ENCODE data around the gene EFCAB12.
A peak's percentile ranks its signal among the peaks of the same experiment; 100 is the strongest.
"Not testable (repeated sequence)": the region's sequence is repeated elsewhere in the genome, so short reads cannot be mapped to it uniquely, and the experiment has no call there.

EFCAB12 gene

DNA sequence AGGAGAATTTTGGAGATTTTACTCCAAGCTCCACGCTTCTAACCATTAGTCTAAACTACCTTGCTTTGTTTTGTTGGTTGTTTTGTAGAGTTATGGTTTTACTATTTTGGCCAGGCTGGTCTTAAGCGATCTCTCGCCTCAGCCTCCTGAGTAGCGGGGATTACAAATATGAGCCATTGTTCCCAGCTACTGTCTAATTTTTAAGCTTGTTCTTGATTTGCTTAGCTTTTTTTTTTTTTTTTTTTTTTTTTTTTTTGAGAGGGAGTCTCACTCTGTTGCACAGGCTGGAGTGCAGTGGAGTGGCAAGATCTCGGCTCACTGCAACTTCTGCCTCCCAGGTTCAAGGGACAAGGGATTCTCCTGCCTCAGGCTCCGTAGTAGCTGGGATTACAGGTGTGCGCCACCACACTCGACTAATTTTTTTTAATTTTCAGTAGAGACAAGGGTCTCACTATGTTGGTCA lies 28.5 kb downstream of the EFCAB12 start:
- peak overlapping the region; percentile 93 for H3K27ac ChIP-seq (replicated peaks)

GRCh38 chr3:129399145-129399894 lies 29.1 kb downstream of the EFCAB12 start:
- peak overlapping the region; percentile 65 for H3K4me3 ChIP-seq (replicated peaks; ENCODE audit: insufficient read depth, low read length)
- H3K27ac ChIP-seq (replicated peaks): peak overlapping the region; percentile 93
- DNase-seq (ENCODE audit: low read depth in 1 of 2, low spot score in 1 of 2): peak; percentile 87 to 93
- TF ChIP-seq, protein P1, sequence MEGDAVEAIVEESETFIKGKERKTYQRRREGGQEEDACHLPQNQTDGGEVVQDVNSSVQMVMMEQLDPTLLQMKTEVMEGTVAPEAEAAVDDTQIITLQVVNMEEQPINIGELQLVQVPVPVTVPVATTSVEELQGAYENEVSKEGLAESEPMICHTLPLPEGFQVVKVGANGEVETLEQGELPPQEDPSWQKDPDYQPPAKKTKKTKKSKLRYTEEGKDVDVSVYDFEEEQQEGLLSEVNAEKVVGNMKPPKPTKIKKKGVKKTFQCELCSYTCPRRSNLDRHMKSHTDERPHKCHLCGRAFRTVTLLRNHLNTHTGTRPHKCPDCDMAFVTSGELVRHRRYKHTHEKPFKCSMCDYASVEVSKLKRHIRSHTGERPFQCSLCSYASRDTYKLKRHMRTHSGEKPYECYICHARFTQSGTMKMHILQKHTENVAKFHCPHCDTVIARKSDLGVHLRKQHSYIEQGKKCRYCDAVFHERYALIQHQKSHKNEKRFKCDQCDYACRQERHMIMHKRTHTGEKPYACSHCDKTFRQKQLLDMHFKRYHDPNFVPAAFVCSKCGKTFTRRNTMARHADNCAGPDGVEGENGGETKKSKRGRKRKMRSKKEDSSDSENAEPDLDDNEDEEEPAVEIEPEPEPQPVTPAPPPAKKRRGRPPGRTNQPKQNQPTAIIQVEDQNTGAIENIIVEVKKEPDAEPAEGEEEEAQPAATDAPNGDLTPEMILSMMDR (IDR thresholded peaks at IDR 0.05; ENCODE audit: insufficient read depth, low read length): peak; percentile 94
- peak; percentile 73; the same call in 1 of the 2 replicates for TF ChIP-seq SPI1 (IDR thresholded peaks at IDR 0.05; ENCODE audit: borderline replicate concordance, low read depth)
- TF ChIP-seq POLR2AphosphoS5 (IDR thresholded peaks at IDR 0.05; ENCODE audit: low read depth): no peak
- TF ChIP-seq GABPA (IDR thresholded peaks at IDR 0.05; ENCODE audit: low read depth): peak; percentile 90
- H3K27me3 ChIP-seq (ENCODE audit: insufficient read depth, poor library complexity, severe bottlenecking): no peaks in the 10 kb centered on the region

More for the DNA sequence above, 28.5 kb downstream of the EFCAB12 start:
- no peak for DNase-seq (ENCODE audit: low read depth in 1 of 2, low spot score in 1 of 2)
- Histone ChIP-seq H3K27me3 (ENCODE audit: insufficient read depth, poor library complexity, severe bottlenecking) (no peaks in the 10 kb centered on the region), H3K4me3 (replicated peaks; ENCODE audit: insufficient read depth, low read length) (peak overlapping the region; percentile 18)
- TF ChIP-seq SPI1 (IDR thresholded peaks at IDR 0.05; ENCODE audit: borderline replicate concordance, low read depth): no peak
- no peak for TF ChIP-seq REST (IDR thresholded peaks at IDR 0.05; ENCODE audit: insufficient replicate concordance, low read depth)
- no peak for TF ChIP-seq GABPA (IDR thresholded peaks at IDR 0.05; ENCODE audit: low read depth)

DNA sequence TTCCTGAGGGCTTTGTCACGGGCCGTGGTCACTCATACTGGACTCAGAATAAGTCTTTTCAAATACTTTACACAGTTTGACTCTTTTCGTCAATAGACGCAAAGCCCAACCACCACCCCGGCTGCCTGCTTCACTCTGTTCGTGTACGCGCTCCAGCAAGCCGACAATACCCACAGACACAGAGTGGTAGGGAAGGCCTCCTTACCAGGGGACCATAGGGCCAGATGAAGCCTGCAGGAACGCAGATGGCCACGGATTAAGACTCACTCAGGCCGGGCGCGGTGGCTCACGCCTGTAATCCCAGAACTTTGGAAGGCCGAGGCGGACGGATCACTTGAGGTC lies 29.7 kb downstream of the EFCAB12 start:
- Histone ChIP-seq H3K4me3 (replicated peaks; ENCODE audit: insufficient read depth, low read length) (peak overlapping the region; percentile 65), H3K27ac (replicated peaks) (peak overlapping the region; percentile 93), H3K27me3 (ENCODE audit: insufficient read depth, poor library complexity, severe bottlenecking) (no peaks in the 10 kb centered on the region)
- DNase-seq (ENCODE audit: low read depth in 1 of 2, low spot score in 1 of 2): peak in 1 of 2 experiments; percentile 24
- TF ChIP-seq GABPA (IDR thresholded peaks at IDR 0.05; ENCODE audit: low read depth) (no peak), POLR2AphosphoS5 (IDR thresholded peaks at IDR 0.05; ENCODE audit: low read depth) (0 out of 2 replicates have a peak, but pooled peaks have one; percentile 12)

DNA sequence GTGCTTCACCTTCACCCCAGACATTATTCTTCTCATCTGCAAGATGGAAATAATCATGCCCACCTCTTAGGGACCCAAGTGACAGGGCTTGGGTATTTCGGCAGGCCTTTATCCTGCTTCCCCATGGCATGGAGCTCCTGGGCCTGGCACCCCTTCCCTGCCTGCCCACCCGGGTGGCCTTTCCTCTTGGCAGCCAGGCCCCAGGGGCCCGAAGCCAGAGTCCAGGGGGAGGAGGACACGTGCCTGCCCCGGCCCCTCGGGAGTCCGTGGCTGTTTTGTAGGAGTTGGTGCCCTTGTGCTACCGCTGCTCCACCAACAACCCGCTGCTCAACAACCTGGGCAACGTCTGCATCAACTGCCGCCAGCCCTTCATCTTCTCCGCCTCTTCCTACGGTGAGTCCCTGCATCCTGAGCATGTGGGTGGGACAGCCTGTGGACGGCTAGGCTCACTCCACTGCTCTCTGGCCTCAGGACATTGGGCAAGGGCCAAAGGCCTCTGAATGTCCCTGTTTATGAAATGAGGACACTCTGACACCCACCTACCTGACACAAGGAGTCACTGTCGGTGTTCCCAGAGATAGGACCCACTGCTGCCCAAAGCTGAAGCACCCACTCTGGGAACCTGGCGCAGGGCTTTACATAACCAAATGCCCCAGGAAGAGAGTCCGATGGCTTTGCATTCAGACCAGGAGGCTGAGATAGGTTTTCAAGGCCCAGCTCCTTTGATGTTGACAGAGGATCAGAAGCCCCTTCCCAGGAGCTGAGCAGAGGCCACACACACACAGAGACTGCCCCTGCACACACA lies 34.5 kb downstream of the EFCAB12 start:
- H3K27ac ChIP-seq (replicated peaks); H3K4me3 ChIP-seq (replicated peaks; ENCODE audit: insufficient read depth, low read length); DNase-seq (ENCODE audit: low read depth in 1 of 2, low spot score in 1 of 2); H3K27me3 ChIP-seq (ENCODE audit: insufficient read depth, poor library complexity, severe bottlenecking): not testable (repeated sequence)

GRCh38 chr3:129393271-129393670 lies 35.2 kb downstream of the EFCAB12 start:
- no peak for DNase-seq (ENCODE audit: low read depth in 1 of 2, low spot score in 1 of 2)
- no peaks in the 10 kb centered on the region for H3K27me3 ChIP-seq (ENCODE audit: insufficient read depth, poor library complexity, severe bottlenecking)
- TF ChIP-seq, protein P1 (IDR thresholded peaks at IDR 0.05; ENCODE audit: insufficient read depth, low read length): no peak
- TF ChIP-seq REST (IDR thresholded peaks at IDR 0.05; ENCODE audit: insufficient replicate concordance, low read depth) (no peak), SPI1 (IDR thresholded peaks at IDR 0.05; ENCODE audit: borderline replicate concordance, low read depth) (no peak)
- H3K27ac ChIP-seq (replicated peaks): no peak overlapping the region
- no peak overlapping the region for H3K4me3 ChIP-seq (replicated peaks; ENCODE audit: insufficient read depth, low read length)

DNA sequence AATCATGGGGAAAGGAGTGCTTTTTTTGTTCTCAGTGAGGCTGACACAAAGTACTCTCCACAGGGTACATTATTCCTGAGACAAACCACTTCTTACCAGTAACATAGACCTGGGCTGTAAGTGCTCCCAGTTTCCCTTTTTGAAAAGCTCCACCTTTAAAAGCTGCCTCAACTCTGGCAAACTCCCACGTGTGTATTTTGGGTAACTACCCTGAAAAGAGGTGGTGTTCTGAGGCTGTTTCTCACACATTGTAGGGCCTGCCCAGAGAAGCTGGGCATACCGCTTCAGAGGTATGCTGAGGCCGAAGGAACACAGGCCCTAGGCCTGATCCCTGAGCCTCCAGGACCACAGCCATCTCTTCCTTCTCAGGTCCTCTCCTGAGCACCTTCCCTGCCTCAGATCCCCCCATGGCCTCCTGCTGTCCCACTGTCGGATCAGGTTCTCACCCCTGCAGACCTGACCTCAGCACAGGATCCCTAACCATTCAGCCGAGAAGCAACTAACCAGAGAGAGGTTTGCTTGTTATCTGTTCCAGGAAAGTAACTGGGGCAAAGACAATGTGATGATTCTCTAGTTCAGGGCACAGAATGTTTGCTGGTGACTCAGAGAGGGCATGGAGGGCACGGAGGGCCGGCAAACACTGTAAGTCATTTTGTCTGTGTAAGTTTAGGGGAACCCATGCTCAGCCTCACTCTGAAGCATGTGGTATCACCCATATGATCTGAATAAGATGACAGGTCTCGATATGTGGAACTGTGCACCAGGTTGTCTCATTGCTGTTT lies 36.1 kb downstream of the EFCAB12 start:
- DNase-seq (ENCODE audit: low read depth in 1 of 2, low spot score in 1 of 2); H3K27me3 ChIP-seq (ENCODE audit: insufficient read depth, poor library complexity, severe bottlenecking); H3K27ac ChIP-seq (replicated peaks); H3K4me3 ChIP-seq (replicated peaks; ENCODE audit: insufficient read depth, low read length): not testable (repeated sequence)

DNA sequence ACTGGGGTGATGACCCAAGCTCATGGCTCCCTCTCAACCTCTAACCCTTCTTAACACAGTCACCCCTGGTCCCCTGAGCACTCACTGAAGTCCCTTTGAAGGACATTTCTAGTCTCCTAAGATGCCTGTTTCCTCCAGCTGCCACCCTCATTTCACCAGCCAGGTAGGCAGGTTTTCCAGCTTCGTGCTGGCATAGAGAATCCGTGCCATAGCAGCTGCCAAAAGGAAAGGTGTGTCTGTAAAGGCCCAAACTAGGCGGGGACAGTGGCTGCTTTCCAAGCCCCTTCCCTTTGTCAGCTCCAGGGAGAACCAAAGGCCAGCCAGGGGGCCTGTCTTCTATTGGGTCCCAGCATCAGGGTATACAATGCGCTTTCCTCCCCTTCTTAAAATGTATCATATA lies 36.9 kb downstream of the EFCAB12 start:
- not testable (repeated sequence) for DNase-seq (ENCODE audit: low read depth in 1 of 2, low spot score in 1 of 2); H3K27me3 ChIP-seq (ENCODE audit: insufficient read depth, poor library complexity, severe bottlenecking); H3K4me3 ChIP-seq (replicated peaks; ENCODE audit: insufficient read depth, low read length); H3K27ac ChIP-seq (replicated peaks)
